Osteocyte (in vitro differentiated cells): ENCODE measurements around the gene KANK3. TPM values are rescaled to one million over a fixed set of nuclear protein-coding genes. Genes with fewer than 3 reads are reported as not detected.
"Not testable (repeated sequence)": the region's sequence is repeated elsewhere in the genome, so short reads cannot be mapped to it uniquely, and the experiment has no call there.

Experiments
- DNase-seq: peaks from one replicate; pipeline ENCODE4 v3.0.0; 2021; ENCODE audit warnings: mixed read lengths; ENCODE audit not compliant: unreplicated experiment; ENCODE audit errors: extremely low spot score
- H3K27ac Mint-ChIP-seq: one replicate; pipeline ENCODE4 v1.8.0; 2021; ENCODE audit warnings: mild to moderate bottlenecking, mixed read lengths; ENCODE audit not compliant: unreplicated experiment
- H3K27me3 Mint-ChIP-seq: one replicate; pipeline ENCODE4 v1.8.0; 2021; ENCODE audit warnings: mixed read lengths; ENCODE audit not compliant: unreplicated experiment
- H3K36me3 Mint-ChIP-seq: one replicate; pipeline ENCODE4 v1.8.0; 2021; ENCODE audit warnings: mixed read lengths; ENCODE audit not compliant: unreplicated experiment
- H3K4me1 Mint-ChIP-seq: one replicate; pipeline ENCODE4 v1.8.0; 2021; ENCODE audit warnings: mixed read lengths; ENCODE audit not compliant: unreplicated experiment
- H3K4me3 Mint-ChIP-seq: one replicate; pipeline ENCODE4 v1.8.0; 2021; ENCODE audit warnings: mild to moderate bottlenecking, moderate library complexity, mixed read lengths; ENCODE audit not compliant: unreplicated experiment
- H3K9me3 Mint-ChIP-seq: one replicate; pipeline ENCODE4 v1.8.0; 2021; ENCODE audit warnings: mixed read lengths; ENCODE audit not compliant: unreplicated experiment
- total RNA-seq: library from RNA; stranded (reverse); gene quantifications from 2 replicates; pipeline ENCODE4 v1.2.1, GENCODE V29; 2021
- TF ChIP-seq, protein P1 (sequence below): fragments of 200-600 bp; sonication (generic); IDR thresholded peaks from 2 replicates; pipeline ENCODE4 v1.5.0; 2021; ENCODE audit warnings: antibody characterized with exemption, mild to moderate bottlenecking, moderate library complexity

KANK3 gene
- total RNA-seq, 1 donor from 2014 or later, result 0.30 TPM

DNA sequence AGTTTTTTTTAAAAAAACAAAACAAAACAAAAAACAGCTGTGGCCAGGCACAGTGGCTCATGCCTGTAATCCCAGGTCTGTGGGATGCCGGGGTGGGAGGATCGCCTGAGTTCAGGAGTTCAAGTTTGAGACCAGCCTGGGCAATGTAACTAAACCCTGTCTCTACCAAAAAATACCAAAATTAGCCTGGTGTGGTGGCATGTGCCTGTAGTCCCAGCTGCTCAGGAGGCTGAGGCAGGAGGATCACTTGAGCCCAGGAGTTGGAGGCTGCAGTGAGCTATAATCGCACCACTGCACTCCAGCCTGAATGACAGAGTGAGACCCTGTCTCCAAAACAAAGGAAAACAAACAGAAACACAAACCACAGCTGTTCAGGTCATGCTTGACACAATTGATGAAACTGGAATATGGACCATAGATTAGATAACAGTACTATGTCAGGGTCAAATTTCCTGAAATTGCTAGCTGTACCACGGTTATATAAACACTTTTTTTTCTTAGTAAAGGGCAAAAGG is 14.0 kb upstream of the KANK3 start:
- Mint-ChIP-seq H3K27ac (peak overlapping the region; percentile 54), H3K27me3 (no peaks in the 10 kb centered on the region), H3K9me3 (peaks cover 4% of the 10 kb centered on the region), H3K4me1 (peaks cover 44% of the 10 kb centered on the region), H3K36me3 (no peaks in the 10 kb centered on the region), H3K4me3 (no peak overlapping the region)
- no peak for DNase-seq
- TF ChIP-seq, protein P1, sequence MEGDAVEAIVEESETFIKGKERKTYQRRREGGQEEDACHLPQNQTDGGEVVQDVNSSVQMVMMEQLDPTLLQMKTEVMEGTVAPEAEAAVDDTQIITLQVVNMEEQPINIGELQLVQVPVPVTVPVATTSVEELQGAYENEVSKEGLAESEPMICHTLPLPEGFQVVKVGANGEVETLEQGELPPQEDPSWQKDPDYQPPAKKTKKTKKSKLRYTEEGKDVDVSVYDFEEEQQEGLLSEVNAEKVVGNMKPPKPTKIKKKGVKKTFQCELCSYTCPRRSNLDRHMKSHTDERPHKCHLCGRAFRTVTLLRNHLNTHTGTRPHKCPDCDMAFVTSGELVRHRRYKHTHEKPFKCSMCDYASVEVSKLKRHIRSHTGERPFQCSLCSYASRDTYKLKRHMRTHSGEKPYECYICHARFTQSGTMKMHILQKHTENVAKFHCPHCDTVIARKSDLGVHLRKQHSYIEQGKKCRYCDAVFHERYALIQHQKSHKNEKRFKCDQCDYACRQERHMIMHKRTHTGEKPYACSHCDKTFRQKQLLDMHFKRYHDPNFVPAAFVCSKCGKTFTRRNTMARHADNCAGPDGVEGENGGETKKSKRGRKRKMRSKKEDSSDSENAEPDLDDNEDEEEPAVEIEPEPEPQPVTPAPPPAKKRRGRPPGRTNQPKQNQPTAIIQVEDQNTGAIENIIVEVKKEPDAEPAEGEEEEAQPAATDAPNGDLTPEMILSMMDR, result no peak

- H3K4me1 Mint-ChIP-seq, result peaks cover 46% of the 10 kb centered on the region
- H3K27me3 Mint-ChIP-seq, result no peaks in the 10 kb centered on the region
- no peak overlapping the region for H3K4me3 Mint-ChIP-seq
- H3K9me3 Mint-ChIP-seq, result peaks cover 4% of the 10 kb centered on the region
- peak overlapping the region; percentile 83 for H3K27ac Mint-ChIP-seq
- TF ChIP-seq, protein P1, result no peak
- no peaks in the 10 kb centered on the region for H3K36me3 Mint-ChIP-seq
- no peak for DNase-seq
Measured at GRCh38 chr19:8355631-8356402, 12.8 kb upstream of the KANK3 start.

DNA sequence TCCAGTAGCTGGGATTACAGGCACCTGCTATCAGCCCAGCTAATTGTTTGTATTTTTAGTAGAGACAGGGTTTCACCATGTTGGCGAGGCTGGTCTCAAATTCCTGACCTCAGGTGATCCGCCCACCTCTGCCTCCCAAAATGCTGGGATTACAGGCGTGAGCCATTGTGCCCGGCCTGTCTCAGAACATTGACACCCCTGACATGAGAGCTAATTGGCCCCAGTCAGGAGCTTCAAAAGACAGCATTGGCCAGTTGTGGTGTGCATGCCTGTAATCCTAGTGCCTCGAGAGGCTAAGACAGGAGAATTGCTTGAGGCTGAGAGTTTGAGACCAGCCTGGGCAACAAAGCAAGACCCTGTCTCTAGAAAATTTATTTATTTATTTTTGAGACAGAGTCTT is 9.8 kb upstream of the KANK3 start:
- H3K4me1 Mint-ChIP-seq, result peaks cover 50% of the 10 kb centered on the region
- H3K4me3 Mint-ChIP-seq, H3K27me3 Mint-ChIP-seq, DNase-seq, H3K9me3 Mint-ChIP-seq, H3K36me3 Mint-ChIP-seq: not testable (repeated sequence)
- peak overlapping the region; percentile 51 for H3K27ac Mint-ChIP-seq

DNA sequence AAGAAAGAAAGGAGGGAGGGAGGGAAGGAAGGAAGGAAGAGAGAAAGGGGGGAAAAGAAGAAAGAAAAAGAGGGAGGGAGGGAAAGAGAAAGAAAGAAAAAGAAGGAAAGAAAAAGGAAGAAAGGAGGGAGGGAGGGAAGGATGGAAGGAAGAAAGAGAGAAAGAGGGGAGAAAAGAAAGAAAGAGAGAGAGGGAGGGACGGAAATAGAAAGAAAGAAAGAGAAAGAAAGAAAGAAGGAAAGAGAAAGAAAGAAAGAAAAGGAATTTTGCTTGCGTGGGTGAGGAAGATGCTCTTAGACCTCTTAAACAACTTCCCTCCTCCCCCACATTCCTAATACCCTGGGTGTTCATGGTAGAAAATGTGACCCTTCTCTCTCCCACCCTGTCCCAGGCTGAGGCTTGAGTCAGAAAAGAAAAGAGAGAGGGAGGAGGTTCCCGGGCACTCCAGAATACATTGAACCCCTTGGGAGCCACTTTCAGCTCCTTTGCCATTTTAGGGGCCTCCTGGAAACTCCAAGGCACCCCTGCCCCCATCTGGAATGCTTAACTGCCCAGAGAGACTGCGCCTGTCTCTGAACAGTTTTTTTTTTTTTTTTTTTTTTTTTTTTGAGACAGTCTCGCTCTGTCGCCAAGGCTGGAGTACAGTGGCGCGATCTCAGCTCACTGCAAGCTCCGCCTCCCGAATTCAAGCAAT is 9.2 kb upstream of the KANK3 start:
- H3K9me3 Mint-ChIP-seq, result peaks cover 4% of the 10 kb centered on the region
- H3K4me1 Mint-ChIP-seq, result peaks cover 53% of the 10 kb centered on the region
- TF ChIP-seq, protein P1, result no peak
- no peaks in the 10 kb centered on the region for H3K27me3 Mint-ChIP-seq
- H3K4me3 Mint-ChIP-seq, result peak overlapping the region; percentile 56
- no peak for DNase-seq
- H3K36me3 Mint-ChIP-seq, result no peaks in the 10 kb centered on the region
- peak overlapping the region; percentile 51 for H3K27ac Mint-ChIP-seq

GRCh38 chr19:8349629-8350372 is 6.7 kb upstream of the KANK3 start:
- not testable (repeated sequence) for H3K36me3 Mint-ChIP-seq, DNase-seq, H3K9me3 Mint-ChIP-seq, H3K4me3 Mint-ChIP-seq, H3K27ac Mint-ChIP-seq, H3K27me3 Mint-ChIP-seq
- H3K4me1 Mint-ChIP-seq, result peaks cover 29% of the 10 kb centered on the region
